Measurements from ENCODE around the gene GABBR2.

GABBR2 gene

DNA sequence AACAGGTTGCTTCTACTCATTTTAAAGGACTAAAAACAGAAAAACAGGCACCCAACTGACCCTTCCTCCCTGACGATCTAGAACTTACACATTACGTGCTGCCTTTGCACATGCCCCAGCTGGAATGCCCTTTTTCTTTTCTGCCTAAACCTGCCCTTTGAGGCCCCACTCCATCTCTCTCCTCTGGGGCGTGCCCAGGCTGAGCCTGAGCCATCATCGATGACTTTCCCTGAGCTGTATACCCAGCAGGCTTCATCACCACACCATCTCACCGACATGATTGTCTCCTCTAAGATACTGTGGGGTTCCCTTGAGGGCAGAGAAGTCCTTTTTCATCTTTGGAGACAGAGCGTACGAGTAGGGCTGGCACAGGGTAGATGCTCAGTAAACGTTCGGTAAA is 24.1 kb upstream of the GABBR2 start:
- no peak overlapping the region for H3K27ac ChIP-seq (ENCODE audit: low read length)
- no peaks in the 10 kb centered on the region for H4K20me1 ChIP-seq (ENCODE audit: insufficient read depth, low read length)
- no peaks in the 10 kb centered on the region for H3K4me1 ChIP-seq (ENCODE audit: low read length)
- no peaks in the 10 kb centered on the region for H3K9me2 ChIP-seq (replicated peaks; ENCODE audit: insufficient read depth, low read length)
- H3K79me2 ChIP-seq (ENCODE audit: low read length): no peaks in the 10 kb centered on the region
- H3K9me3 ChIP-seq (replicated peaks; ENCODE audit: insufficient read depth, low read length): no peaks in the 10 kb centered on the region
- no peak overlapping the region for H3K9ac ChIP-seq (ENCODE audit: low read length)
- no peak for DNase-seq
- no peaks in the 10 kb centered on the region for H3K27me3 ChIP-seq (replicated peaks; ENCODE audit: insufficient read depth, low read length)
- H3K4me2 ChIP-seq (ENCODE audit: low read depth, low read length): no peak overlapping the region
- H3K4me3 ChIP-seq (ENCODE audit: low read length): no peak overlapping the region
- no peaks in the 10 kb centered on the region for H3K36me3 ChIP-seq (replicated peaks; ENCODE audit: insufficient read depth, low read length)
- TF ChIP-seq EZH2phosphoT487 (IDR thresholded peaks at IDR 0.05; ENCODE audit: low read length): no peak
- TF ChIP-seq, protein P1, sequence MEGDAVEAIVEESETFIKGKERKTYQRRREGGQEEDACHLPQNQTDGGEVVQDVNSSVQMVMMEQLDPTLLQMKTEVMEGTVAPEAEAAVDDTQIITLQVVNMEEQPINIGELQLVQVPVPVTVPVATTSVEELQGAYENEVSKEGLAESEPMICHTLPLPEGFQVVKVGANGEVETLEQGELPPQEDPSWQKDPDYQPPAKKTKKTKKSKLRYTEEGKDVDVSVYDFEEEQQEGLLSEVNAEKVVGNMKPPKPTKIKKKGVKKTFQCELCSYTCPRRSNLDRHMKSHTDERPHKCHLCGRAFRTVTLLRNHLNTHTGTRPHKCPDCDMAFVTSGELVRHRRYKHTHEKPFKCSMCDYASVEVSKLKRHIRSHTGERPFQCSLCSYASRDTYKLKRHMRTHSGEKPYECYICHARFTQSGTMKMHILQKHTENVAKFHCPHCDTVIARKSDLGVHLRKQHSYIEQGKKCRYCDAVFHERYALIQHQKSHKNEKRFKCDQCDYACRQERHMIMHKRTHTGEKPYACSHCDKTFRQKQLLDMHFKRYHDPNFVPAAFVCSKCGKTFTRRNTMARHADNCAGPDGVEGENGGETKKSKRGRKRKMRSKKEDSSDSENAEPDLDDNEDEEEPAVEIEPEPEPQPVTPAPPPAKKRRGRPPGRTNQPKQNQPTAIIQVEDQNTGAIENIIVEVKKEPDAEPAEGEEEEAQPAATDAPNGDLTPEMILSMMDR (IDR thresholded peaks at IDR 0.05; ENCODE audit: low read length): no peak
- no peak for TF ChIP-seq EZH2 (optimal IDR thresholded peaks at IDR 0.05; ENCODE audit: low read depth, low read length)
- no peaks in the 10 kb centered on the region for H3F3A ChIP-seq (ENCODE audit: insufficient read depth, low read length)
- H2AFZ ChIP-seq (ENCODE audit: low read length): no peak overlapping the region

DNA sequence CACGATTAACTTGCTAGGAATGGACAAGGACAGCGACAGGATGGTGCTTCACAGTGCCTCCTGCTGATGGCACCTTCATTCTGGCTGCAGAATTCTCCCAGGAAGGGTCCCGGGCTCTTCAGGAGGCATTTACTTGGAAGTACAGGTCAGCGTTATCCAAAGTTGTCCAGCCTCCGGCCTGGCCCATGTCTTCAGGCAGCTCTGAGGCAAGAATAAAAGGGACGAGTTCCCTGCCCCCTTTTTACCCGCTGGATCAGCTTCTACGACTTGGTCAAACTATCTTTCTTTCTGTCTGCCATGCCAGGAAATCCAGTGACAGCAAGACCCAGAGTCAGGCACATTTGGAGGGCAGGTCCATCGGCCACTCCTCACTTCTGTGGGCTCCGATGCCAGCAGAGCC is 23.4 kb upstream of the GABBR2 start:
- H3K4me3 ChIP-seq (ENCODE audit: low read length): no peak overlapping the region
- no peaks in the 10 kb centered on the region for H3K36me3 ChIP-seq (replicated peaks; ENCODE audit: insufficient read depth, low read length)
- no peaks in the 10 kb centered on the region for H3K27me3 ChIP-seq (replicated peaks; ENCODE audit: insufficient read depth, low read length)
- no peaks in the 10 kb centered on the region for H4K20me1 ChIP-seq (ENCODE audit: insufficient read depth, low read length)
- H3K4me1 ChIP-seq (ENCODE audit: low read length): no peaks in the 10 kb centered on the region
- H3K9me3 ChIP-seq (replicated peaks; ENCODE audit: insufficient read depth, low read length): no peaks in the 10 kb centered on the region
- no peak overlapping the region for H3K9ac ChIP-seq (ENCODE audit: low read length)
- no peaks in the 10 kb centered on the region for H3K9me2 ChIP-seq (replicated peaks; ENCODE audit: insufficient read depth, low read length)
- no peak for TF ChIP-seq EZH2phosphoT487 (IDR thresholded peaks at IDR 0.05; ENCODE audit: low read length)
- TF ChIP-seq EZH2 (optimal IDR thresholded peaks at IDR 0.05; ENCODE audit: low read depth, low read length): no peak
- TF ChIP-seq, protein P1 (IDR thresholded peaks at IDR 0.05; ENCODE audit: low read length): no peak
- no peak overlapping the region for H3K27ac ChIP-seq (ENCODE audit: low read length)
- no peak overlapping the region for H3K4me2 ChIP-seq (ENCODE audit: low read depth, low read length)
- no peaks in the 10 kb centered on the region for H3K79me2 ChIP-seq (ENCODE audit: low read length)
- H2AFZ ChIP-seq (ENCODE audit: low read length): no peak overlapping the region
- no peak for DNase-seq
- no peaks in the 10 kb centered on the region for H3F3A ChIP-seq (ENCODE audit: insufficient read depth, low read length)

DNA sequence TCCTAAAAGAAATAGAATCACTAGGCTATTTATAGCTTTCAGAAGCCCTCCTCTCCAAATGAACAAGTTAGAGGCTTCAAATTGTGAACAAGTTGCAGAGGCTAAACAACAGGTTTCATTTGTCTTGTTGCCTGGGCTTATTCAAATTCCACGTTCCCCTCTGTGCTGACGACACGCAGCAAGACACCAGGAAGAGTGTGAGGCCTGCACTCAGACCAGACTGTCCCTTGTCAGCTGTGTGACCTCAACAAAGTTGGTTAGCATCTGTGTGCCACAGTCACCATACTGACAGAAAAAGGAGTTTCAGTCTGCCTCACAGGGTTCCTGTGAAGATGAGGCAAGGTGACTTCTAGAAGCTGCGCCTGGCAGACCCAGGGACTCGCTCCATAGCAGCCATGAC is 22.1 kb upstream of the GABBR2 start:
- Histone ChIP-seq H3K27me3 (replicated peaks; ENCODE audit: insufficient read depth, low read length) (no peaks in the 10 kb centered on the region), H3K79me2 (ENCODE audit: low read length) (no peaks in the 10 kb centered on the region), H2AFZ (ENCODE audit: low read length) (no peak overlapping the region), H3K36me3 (replicated peaks; ENCODE audit: insufficient read depth, low read length) (no peaks in the 10 kb centered on the region), H4K20me1 (ENCODE audit: insufficient read depth, low read length) (no peaks in the 10 kb centered on the region), H3K4me3 (ENCODE audit: low read length) (no peak overlapping the region), H3K4me1 (ENCODE audit: low read length) (no peaks in the 10 kb centered on the region), H3K9ac (ENCODE audit: low read length) (no peak overlapping the region), H3K4me2 (ENCODE audit: low read depth, low read length) (no peak overlapping the region), H3K9me3 (replicated peaks; ENCODE audit: insufficient read depth, low read length) (no peaks in the 10 kb centered on the region), H3K27ac (ENCODE audit: low read length) (no peak overlapping the region), H3K9me2 (replicated peaks; ENCODE audit: insufficient read depth, low read length) (no peaks in the 10 kb centered on the region), H3F3A (ENCODE audit: insufficient read depth, low read length) (no peaks in the 10 kb centered on the region)
- no peak for DNase-seq
- TF ChIP-seq EZH2 (optimal IDR thresholded peaks at IDR 0.05; ENCODE audit: low read depth, low read length): no peak
- TF ChIP-seq, protein P1 (IDR thresholded peaks at IDR 0.05; ENCODE audit: low read length): no peak
- no peak for TF ChIP-seq EZH2phosphoT487 (IDR thresholded peaks at IDR 0.05; ENCODE audit: low read length)

Measured in MM.1S (cell line).